HL-60 (cell line): ENCODE data around the gene ARID1B.

ENCODE experiments used
- TF ChIP-seq, protein P1 (sequence below): IDR thresholded peaks from one replicate; pipeline ENCODE4 v1.5.1; 2011; ENCODE audit warnings: low read length, control low read depth, inconsistent platforms; ENCODE audit not compliant: insufficient read depth
- TF ChIP-seq, protein P2 (sequence below): IDR thresholded peaks from 2 replicates; pipeline ENCODE4 v1.6.1; 2012; ENCODE audit warnings: low read depth; ENCODE audit not compliant: insufficient replicate concordance

DNA sequence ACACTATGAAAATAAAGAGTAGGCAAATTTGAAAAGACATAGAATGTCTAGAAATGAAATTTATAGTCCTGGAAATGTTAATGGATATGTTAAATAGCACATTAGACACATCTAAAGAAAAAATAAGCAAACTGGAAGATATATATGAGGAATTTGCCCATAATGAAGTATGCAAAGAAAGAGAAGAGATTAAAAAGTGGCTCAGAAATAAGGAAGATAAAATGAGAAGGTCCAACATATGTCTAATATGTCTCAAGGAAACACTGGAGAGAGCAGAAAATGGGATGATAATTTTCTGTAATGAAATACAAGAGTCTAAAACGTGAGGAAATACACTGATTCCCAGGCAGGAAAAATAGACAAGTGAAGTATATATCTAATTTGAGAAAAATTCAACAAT, 36.6 kb upstream of the ARID1B start:
- TF ChIP-seq, protein P1, sequence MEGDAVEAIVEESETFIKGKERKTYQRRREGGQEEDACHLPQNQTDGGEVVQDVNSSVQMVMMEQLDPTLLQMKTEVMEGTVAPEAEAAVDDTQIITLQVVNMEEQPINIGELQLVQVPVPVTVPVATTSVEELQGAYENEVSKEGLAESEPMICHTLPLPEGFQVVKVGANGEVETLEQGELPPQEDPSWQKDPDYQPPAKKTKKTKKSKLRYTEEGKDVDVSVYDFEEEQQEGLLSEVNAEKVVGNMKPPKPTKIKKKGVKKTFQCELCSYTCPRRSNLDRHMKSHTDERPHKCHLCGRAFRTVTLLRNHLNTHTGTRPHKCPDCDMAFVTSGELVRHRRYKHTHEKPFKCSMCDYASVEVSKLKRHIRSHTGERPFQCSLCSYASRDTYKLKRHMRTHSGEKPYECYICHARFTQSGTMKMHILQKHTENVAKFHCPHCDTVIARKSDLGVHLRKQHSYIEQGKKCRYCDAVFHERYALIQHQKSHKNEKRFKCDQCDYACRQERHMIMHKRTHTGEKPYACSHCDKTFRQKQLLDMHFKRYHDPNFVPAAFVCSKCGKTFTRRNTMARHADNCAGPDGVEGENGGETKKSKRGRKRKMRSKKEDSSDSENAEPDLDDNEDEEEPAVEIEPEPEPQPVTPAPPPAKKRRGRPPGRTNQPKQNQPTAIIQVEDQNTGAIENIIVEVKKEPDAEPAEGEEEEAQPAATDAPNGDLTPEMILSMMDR, result no peak
- TF ChIP-seq, protein P2, sequence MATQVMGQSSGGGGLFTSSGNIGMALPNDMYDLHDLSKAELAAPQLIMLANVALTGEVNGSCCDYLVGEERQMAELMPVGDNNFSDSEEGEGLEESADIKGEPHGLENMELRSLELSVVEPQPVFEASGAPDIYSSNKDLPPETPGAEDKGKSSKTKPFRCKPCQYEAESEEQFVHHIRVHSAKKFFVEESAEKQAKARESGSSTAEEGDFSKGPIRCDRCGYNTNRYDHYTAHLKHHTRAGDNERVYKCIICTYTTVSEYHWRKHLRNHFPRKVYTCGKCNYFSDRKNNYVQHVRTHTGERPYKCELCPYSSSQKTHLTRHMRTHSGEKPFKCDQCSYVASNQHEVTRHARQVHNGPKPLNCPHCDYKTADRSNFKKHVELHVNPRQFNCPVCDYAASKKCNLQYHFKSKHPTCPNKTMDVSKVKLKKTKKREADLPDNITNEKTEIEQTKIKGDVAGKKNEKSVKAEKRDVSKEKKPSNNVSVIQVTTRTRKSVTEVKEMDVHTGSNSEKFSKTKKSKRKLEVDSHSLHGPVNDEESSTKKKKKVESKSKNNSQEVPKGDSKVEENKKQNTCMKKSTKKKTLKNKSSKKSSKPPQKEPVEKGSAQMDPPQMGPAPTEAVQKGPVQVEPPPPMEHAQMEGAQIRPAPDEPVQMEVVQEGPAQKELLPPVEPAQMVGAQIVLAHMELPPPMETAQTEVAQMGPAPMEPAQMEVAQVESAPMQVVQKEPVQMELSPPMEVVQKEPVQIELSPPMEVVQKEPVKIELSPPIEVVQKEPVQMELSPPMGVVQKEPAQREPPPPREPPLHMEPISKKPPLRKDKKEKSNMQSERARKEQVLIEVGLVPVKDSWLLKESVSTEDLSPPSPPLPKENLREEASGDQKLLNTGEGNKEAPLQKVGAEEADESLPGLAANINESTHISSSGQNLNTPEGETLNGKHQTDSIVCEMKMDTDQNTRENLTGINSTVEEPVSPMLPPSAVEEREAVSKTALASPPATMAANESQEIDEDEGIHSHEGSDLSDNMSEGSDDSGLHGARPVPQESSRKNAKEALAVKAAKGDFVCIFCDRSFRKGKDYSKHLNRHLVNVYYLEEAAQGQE, result no peak
